GM19193 (cell line): ENCODE data around the gene PDE6H.

Source experiments
- POLR2A ChIP-seq: IDR thresholded peaks from 4 replicates; pipeline ENCODE4 v1.6.1; 2011; ENCODE audit not compliant: insufficient read depth, insufficient read length; ENCODE audit errors: extremely low read depth

The PDE6H gene

DNA sequence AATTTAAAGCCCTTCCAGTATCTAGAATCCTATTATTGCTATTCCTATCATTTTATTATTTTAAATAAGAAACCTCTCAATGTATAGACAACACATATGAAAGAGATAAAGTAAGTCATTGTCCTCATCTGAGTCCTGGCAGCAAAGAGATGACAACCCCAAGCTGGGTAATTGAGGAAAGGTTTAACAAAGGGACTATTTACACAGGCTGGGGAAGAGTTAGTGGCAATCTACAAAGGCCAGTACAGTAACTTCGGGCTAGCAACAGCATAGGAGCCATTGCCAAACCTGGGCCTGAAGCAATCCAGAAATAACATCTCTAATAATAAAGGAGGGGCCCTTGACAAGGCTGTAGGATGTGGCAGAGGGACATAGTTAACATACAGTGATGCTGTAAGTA lies 11.2 kb downstream of the PDE6H start:
- TF ChIP-seq POLR2A = no peak

DNA sequence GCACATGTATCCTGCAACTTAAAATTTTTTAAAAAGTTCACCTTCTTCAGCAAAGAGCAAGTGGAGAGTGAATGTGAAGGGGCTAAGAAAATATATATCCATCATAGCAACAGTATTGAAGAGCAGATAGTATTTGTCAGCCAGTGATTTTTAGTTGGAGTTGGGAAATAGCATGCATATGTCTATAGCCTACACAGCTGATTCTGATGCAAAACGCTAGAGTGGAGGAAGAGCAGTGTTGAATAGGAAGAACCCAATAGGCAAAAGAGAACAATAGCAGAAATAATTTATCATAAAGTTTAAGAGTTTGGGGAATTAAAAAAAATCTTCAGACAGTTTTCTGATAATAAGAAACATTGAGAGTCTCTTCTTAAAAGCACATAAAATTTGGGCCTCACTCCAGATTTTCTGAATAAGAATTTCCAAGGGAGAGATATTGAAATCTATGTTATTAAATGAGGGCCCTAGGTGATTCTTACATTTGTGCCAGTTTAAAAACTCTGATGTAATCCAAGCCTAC lies 12.0 kb downstream of the PDE6H start:
- TF ChIP-seq POLR2A = no peak

DNA sequence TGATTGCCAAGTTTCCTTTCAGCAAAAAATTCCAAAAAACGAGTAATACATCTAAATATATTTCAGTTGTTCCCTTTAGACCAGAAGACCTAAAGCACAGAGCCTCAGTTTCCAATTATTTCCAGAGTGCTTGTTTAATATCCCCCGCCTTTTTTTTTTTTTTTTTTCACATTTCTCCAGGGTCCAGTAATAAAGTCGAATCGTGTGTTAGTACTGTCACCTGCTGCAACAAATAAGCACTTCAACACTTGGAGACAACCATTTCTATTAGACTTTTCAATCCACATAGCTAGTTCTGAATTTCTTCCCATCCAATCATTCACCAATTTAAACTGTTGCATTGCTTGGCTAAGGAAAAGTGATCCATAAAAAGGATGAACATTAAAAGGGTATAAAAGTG lies 13.6 kb downstream of the PDE6H start:
- TF ChIP-seq POLR2A = no peak

DNA sequence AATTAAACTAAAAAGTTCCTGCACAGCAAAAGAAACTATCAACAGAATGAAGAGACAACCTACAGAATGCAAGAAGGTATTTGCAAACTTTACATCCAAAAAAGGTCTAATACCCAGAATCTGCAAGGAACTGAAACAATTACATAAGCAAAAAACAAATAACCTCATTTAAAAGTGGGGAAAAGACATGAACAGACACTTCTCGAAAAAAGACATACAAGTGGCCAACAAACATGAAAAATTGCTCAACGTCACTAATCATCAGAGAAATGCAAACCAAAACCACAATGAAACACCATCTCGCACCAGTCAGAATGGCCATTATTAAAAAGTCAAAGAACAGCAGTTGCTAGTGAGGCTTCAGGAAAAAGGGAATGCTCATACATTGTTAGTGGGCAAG lies 15.2 kb downstream of the PDE6H start:
- TF ChIP-seq POLR2A = no peak

DNA sequence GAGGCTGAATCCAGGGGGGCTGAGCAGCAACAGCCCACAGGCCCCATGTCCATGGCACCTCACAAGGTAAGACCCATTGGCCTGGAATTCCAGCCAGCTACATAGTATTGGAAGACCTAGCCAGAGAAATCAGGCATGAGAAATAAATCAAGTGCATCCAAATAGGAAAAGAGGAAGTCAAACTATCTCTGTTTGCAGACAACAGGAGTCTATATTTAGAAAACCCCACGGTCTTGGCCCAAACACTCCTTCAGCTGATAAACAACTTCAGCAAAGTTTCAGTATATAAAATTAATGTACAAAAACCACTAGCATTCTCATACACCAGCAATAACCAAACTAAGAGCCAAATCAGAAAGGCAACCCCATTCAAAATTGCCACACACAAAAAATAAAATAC lies 16.9 kb downstream of the PDE6H start:
- no peak for TF ChIP-seq POLR2A

DNA sequence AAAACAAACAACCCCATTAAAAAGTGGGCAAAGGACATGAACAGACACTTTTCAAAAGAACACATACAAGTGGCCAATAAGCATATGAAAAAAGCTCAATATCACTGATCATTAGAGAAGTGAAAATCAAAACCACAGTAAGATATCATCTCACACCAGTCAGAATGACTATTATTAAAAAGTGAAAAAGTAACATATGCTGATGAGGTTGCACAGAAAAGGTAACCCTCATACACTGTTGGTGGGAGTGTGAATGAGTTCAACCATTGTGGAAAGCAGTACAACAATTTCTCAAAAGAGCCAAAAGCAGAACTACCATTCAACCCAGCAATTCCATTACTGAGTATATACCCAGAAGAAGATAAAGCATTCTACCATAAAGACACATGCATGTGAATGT lies 18.2 kb downstream of the PDE6H start:
- no peak for TF ChIP-seq POLR2A

DNA sequence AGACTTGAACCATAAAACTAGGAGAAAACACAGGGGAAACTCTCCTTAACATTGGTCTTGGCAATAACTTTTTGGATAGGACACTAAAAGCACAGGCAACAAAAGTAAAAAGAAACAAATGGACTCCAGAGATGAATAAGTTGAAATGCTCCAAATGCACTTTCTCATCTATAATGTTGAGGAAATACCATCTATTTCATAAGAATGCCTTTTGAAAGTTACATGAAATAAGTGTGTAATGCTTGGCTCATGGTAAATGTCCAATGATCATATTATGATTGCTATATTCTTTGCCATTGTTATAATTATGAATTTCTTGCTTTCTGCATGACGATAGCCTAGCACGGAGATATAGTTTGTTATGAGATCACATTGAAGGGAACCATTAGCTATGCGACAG lies 19.8 kb downstream of the PDE6H start:
- no peak for TF ChIP-seq POLR2A

DNA sequence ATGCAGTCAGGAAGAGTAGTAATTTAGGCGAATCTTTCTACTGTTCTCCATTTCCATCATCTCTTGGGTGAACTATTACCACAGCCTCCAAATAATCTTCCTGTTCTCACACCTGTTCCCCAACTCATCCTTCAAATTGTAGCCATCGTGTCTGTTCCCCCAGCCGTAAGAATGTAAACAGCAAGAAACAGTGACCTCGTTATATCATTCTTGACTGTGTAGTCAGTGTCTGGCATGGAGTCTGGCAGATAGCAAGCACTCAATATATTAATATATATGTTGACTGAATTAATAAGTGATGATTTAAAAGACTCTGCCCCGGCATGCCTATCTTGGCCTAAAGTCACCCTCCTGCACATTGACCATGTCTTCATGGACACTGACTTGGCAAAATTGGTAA lies 20.3 kb downstream of the PDE6H start:
- TF ChIP-seq POLR2A = no peak

DNA sequence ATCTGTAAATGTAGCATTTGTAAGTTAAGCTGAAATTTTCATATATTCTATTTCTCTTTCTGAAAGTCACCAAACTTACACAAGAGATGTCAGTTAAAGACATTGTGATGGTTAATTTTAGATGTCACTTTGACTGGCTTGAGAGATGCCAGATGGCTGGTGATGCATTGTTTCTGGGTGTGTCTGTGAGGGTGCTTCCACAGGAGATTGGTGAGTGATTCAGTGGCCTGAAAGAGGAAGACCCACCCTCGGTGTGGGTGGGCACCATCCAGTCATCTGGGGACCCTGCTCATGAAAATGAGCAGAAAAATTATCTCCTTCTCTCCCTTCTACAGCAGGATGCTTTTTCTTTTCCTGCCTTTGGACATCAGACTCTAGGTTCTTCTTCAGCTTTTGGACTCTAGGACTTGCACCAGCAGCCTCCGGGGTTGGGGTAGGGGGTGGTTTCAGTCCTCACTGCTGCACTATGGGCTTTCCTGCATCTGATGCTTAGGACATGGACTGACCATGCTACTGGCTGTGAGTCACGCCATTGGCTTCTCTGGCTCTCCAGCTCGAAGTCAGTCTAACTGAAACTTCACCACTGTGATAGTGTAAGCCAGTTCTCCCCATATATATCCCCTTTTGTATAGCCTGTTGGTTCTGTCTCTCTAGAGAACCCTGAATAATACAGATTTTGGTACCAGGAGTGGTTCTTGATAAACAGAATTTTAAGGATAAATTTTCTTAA lies 20.9 kb downstream of the PDE6H start:
- no peak for TF ChIP-seq POLR2A

DNA sequence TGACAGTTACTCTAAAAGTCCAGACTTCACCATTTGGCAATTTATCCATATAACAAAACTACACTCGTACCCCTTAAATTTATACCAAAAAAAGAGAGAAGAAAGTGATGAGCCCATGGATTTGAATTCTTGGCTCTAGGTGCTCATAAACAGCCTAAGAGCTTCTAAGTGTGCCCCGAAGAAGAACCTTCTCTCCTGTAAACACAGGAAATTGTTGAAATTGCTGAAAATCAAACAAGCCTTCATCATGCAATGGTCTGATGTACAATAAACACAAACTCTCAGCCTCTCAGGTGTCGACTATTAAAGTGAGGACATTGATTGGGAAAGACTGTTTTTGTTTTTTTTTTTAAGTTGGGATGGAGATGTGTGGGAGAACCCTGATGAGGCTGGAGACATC lies 21.8 kb downstream of the PDE6H start:
- TF ChIP-seq POLR2A = no peak

DNA sequence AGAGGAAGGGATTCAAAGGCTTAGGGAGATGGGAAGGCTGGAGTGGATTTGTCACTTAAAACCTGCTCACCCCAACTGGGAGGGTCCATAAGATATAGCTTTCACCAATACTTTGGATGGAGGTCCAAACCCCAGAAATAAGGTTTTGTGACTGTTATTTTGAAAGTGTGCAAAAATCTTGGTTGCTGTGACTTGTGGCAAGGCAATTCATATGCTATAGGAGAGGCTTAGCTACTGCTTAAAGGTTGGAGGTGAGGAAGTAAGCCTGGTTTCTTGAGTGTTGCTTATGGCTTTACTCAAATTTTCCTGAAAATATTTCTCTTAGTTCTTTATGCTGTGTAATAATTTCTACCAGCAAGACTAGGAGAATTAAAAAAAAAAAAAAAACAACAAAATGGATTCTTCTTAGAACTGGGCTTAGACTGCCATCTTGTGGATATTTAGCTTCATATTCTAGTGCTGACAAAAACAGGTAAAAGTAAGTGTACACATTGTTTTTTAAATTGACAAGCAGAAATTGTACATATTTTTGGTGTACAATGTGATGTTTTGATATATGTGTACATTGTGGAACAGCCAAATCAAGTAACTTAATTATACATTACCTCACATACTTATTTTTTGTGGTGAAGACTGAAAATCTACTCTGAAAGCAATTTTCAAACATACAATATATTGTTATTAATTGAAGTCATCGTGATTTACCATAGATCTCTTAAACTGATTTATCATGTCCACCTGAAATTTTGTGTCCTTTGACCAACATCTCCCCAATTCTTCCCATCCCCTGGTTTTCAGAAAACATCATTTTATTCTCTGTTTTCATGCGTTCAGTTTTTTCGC lies 23.0 kb downstream of the PDE6H start:
- TF ChIP-seq POLR2A = no peak

DNA sequence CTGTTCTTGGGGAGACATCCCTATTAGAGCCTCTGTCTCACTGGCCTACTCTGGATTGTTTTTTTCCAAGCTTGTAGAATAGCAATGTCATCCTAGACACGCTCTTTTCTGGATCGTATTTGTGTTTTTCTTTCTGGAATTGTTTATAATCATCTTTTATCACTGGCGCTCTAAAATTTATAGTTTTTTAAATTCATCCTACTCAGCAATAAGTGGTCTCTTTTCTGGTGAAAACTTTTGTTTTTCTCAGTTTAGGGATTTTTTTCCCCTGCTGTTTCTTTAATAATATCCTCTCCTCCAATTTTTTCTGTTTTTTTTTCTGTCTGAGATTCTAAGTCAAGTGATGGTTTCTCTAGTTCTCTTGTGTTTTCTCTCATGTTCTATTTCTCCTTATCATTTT lies 25.2 kb downstream of the PDE6H start:
- TF ChIP-seq POLR2A = no peak

DNA sequence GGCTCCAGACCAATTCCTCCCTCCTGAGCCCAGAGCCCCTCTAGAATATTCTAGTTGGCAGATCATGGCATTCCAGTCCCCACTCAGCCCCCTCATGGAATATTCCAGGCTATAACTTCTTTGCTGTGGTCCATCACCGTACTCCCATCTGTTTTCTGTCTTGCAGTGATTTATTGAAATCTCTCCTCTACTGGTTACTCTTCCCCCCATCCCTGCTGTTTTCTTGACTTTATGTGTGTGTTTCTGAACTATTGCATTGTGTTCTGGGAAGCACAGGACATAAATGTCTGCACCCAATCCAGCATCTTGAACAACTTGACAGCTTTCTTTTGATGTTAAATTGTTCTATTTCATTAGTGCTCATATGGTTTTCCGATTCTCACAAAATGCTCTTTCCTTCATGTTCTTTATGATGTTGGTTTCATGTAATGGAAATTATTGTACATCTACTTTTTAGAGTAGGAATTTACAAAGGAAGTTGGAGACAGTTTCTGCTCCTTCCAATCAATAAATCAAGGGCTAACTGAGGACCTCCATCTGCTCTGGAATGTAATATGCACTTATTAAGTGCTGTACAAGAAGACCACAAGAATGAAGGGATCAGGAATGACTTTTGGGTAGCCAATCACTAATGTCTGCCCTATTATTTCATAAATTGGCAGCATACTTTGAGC lies 26.3 kb downstream of the PDE6H start:
- TF ChIP-seq POLR2A = no peak

DNA sequence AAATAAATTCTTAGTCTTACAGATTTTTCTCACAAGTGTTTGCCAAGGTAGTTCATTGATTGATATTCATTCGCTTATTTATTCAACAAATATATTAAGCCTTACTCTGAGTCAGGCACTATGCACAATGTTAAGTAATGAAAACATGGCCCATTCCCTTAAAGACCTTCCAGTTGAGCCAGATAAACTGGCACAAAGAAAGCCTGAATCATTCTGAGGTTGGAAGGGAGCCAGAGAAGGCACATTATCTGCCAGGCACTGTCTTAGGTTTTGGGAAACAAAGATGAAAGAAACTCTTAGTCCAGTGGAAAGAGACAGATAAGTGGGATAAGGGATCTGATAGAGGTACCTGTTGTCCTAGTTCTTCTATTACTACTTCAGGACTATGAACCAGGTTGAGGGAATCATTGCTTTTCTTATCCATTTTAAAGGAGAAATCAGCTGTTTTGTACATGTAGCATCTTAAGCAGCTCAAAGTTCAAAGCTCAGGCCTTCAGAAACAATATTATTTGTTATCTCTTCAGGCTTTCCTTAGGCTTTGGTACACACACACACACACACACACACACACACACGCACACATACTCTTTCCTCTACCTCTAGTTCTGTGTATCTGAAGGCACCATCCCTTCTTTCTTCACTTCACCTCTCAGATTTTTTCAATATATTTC lies 27.0 kb downstream of the PDE6H start:
- no peak for TF ChIP-seq POLR2A

DNA sequence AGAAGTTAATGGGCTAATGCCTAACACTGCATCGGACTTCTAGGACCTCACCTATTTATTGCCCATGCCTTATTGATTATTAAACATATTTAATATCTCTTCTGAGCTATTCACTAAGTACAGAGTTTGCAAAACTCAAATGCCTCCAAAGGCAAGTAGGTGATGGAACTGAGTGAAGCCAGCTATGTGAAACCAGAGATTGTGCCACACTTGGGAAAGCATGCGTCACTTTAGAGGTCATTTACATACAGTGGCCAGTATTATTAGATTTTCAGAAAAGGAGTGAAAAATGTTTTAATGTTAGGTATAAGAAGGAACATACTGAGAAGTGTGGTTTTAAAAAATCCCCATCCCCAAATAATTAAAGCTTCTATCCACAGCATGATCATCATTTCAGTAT lies 27.7 kb downstream of the PDE6H start:
- no peak for TF ChIP-seq POLR2A
